ENCODE data around the gene ZNF555.

ZNF555 gene

GRCh38 chr19:2819540-2820111 is 21.6 kb upstream of the ZNF555 start, which contains the start of gene ZNF554:
Gene ZNF554, plus strand, starts transcription at chr19:2819868. Its CDS starts 204 bp downstream, at chr19:2820072.
- Histone ChIP-seq H3K9me3 (ENCODE audit: control insufficient read depth, low read length) (no peaks in the 10 kb centered on the region), H3K27me3 (ENCODE audit: control insufficient read depth, insufficient read depth, low read length) (no peaks in the 10 kb centered on the region)
- TF ChIP-seq, protein P1, sequence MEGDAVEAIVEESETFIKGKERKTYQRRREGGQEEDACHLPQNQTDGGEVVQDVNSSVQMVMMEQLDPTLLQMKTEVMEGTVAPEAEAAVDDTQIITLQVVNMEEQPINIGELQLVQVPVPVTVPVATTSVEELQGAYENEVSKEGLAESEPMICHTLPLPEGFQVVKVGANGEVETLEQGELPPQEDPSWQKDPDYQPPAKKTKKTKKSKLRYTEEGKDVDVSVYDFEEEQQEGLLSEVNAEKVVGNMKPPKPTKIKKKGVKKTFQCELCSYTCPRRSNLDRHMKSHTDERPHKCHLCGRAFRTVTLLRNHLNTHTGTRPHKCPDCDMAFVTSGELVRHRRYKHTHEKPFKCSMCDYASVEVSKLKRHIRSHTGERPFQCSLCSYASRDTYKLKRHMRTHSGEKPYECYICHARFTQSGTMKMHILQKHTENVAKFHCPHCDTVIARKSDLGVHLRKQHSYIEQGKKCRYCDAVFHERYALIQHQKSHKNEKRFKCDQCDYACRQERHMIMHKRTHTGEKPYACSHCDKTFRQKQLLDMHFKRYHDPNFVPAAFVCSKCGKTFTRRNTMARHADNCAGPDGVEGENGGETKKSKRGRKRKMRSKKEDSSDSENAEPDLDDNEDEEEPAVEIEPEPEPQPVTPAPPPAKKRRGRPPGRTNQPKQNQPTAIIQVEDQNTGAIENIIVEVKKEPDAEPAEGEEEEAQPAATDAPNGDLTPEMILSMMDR (IDR thresholded peaks at IDR 0.05) = peak; percentile 98

GRCh38 chr19:2820112-2820702 is 21.1 kb upstream of the ZNF555 start:
- Histone ChIP-seq H3K9me3 (ENCODE audit: control insufficient read depth, low read length) (no peaks in the 10 kb centered on the region), H3K4me1 (no peaks in the 10 kb centered on the region), H3K4me3 (ENCODE audit: low read depth, low read length) (peak overlapping the region; percentile 82), H3K27me3 (ENCODE audit: control insufficient read depth, insufficient read depth, low read length) (no peaks in the 10 kb centered on the region), H3K4me2 (ENCODE audit: low read length) (peak overlapping the region; percentile 99), H3K36me3 (ENCODE audit: control insufficient read depth, insufficient read depth, low read length) (no peaks in the 10 kb centered on the region), H3K9ac (no peak overlapping the region), H2AFZ (peak overlapping the region; percentile 67), H3K27ac (no peak overlapping the region), H3K79me2 (no peaks in the 10 kb centered on the region)
- TF ChIP-seq, protein P1 (IDR thresholded peaks at IDR 0.05) = no peak

More at GRCh38 chr19:2819540-2820111, 21.6 kb upstream of the ZNF555 start, which contains the start of gene ZNF554:
- no peak within 1 kb of the TSS for H3K27ac ChIP-seq
- H3K4me2 ChIP-seq (ENCODE audit: low read length) = peak within 1 kb of the TSS; percentile 99
- no peaks in the 10 kb centered on the region for H3K4me1 ChIP-seq
- no peak within 1 kb of the TSS for H3K9ac ChIP-seq
- H2AFZ ChIP-seq = peak within 1 kb of the TSS; percentile 83
- H3K36me3 ChIP-seq (ENCODE audit: control insufficient read depth, insufficient read depth, low read length) = no peaks in the 10 kb centered on the region
- H3K4me3 ChIP-seq (ENCODE audit: low read depth, low read length) = peak within 1 kb of the TSS; percentile 82
- no peaks in the 10 kb centered on the region for H3K79me2 ChIP-seq

DNA sequence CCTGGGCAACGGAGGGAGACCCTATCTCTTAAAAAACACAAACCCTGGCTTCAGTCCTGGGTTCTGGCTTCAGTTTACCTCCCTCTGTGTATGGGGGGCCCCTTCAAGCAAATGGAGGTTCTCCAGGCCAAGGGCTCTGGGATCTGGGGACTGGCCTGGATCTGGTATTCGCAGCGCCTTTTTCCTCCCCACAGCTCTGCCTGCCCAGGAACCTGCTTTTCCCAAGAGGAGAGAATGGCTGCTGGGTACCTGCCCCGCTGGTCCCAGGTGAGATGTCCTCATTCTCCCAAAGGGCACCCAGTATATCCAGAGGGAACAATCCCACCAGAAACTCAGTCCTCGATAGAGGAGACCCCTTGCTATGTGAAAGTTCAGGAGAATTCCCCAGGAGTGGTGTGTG is 18.4 kb upstream of the ZNF555 start:
- H3K36me3 ChIP-seq (ENCODE audit: control insufficient read depth, insufficient read depth, low read length) = no peaks in the 10 kb centered on the region
- H3K9me3 ChIP-seq (ENCODE audit: control insufficient read depth, low read length) = no peaks in the 10 kb centered on the region
- H3K79me2 ChIP-seq = no peaks in the 10 kb centered on the region
- H3K9ac ChIP-seq = no peak overlapping the region
- no peaks in the 10 kb centered on the region for H3K27me3 ChIP-seq (ENCODE audit: control insufficient read depth, insufficient read depth, low read length)
- no peak overlapping the region for H3K4me3 ChIP-seq (ENCODE audit: low read depth, low read length)
- no peaks in the 10 kb centered on the region for H3K4me1 ChIP-seq
- no peak overlapping the region for H2AFZ ChIP-seq
- H3K4me2 ChIP-seq (ENCODE audit: low read length) = no peak overlapping the region
- TF ChIP-seq, protein P1 (IDR thresholded peaks at IDR 0.05) = no peak
- H3K27ac ChIP-seq = no peak overlapping the region

- no peak overlapping the region for H3K27ac ChIP-seq
- no peaks in the 10 kb centered on the region for H3K9me3 ChIP-seq (ENCODE audit: control insufficient read depth, low read length)
- no peak overlapping the region for H3K4me2 ChIP-seq (ENCODE audit: low read length)
- H3K4me3 ChIP-seq (ENCODE audit: low read depth, low read length) = no peak overlapping the region
- H3K4me1 ChIP-seq = no peaks in the 10 kb centered on the region
- no peaks in the 10 kb centered on the region for H3K27me3 ChIP-seq (ENCODE audit: control insufficient read depth, insufficient read depth, low read length)
- peaks cover under 1% of the 10 kb centered on the region for H3K36me3 ChIP-seq (ENCODE audit: control insufficient read depth, insufficient read depth, low read length)
- H2AFZ ChIP-seq = no peak overlapping the region
- no peak overlapping the region for H3K9ac ChIP-seq
- no peaks in the 10 kb centered on the region for H3K79me2 ChIP-seq
- TF ChIP-seq, protein P1 (IDR thresholded peaks at IDR 0.05) = no peak
Measured at GRCh38 chr19:2823646-2824045, 17.6 kb upstream of the ZNF555 start.

- H3K27me3 ChIP-seq (ENCODE audit: control insufficient read depth, insufficient read depth, low read length) = no peaks in the 10 kb centered on the region
- H2AFZ ChIP-seq = no peak overlapping the region
- H3K4me2 ChIP-seq (ENCODE audit: low read length) = no peak overlapping the region
- TF ChIP-seq, protein P1 (IDR thresholded peaks at IDR 0.05) = no peak
- no peaks in the 10 kb centered on the region for H3K4me1 ChIP-seq
- no peak overlapping the region for H3K27ac ChIP-seq
- H3K4me3 ChIP-seq (ENCODE audit: low read depth, low read length) = no peak overlapping the region
- H3K36me3 ChIP-seq (ENCODE audit: control insufficient read depth, insufficient read depth, low read length) = peaks cover 2% of the 10 kb centered on the region
- H3K9me3 ChIP-seq (ENCODE audit: control insufficient read depth, low read length) = no peaks in the 10 kb centered on the region
- H3K79me2 ChIP-seq = no peaks in the 10 kb centered on the region
- no peak overlapping the region for H3K9ac ChIP-seq
Measured at GRCh38 chr19:2824129-2824528, 17.1 kb upstream of the ZNF555 start.

Data from parathyroid adenoma (tissue), 2 donors.